Esophagus squamous epithelium (tissue), 5 donors: ENCODE measurements around the gene SNX19. TPM values are rescaled to one million over a fixed set of nuclear protein-coding genes. Genes with fewer than 3 reads are reported as not detected.

Experiments used
- DNase-seq: peaks from one replicate; lab custom pipeline; 2025; lab: John Stamatoyannopoulos, UW
- H3K27ac ChIP-seq, 4 donors: fragments of 200-600 bp; sonication (generic); one replicate each; pipeline ENCODE4 v1.5.1; 2016 to 2019; ENCODE audit warnings: mild to moderate bottlenecking in 1 of 4
- H3K27me3 ChIP-seq, 4 donors: fragments of 200-600 bp; sonication (generic); 1 replicate in 3 of 4; 2 replicates in 1 of 4; pipeline versions ENCODE4 v1.5.1 to v1.6.0; 2017 to 2021; ENCODE audit warnings: antibody characterized with exemption in 1 of 4
- H3K36me3 ChIP-seq, 3 donors: fragments of 200-600 bp; sonication (generic); one replicate each; pipeline ENCODE4 v1.5.1; 2016 to 2019
- H3K4me1 ChIP-seq, 3 donors: fragments of 200-600 bp; sonication (generic); one replicate each; pipeline ENCODE4 v1.5.1; 2017 to 2019
- H3K4me3 ChIP-seq, 4 donors: fragments of 200-600 bp; sonication (generic); 1 replicate in 3 of 4; 2 replicates in 1 of 4; pipeline ENCODE4 v1.5.1; 2016 to 2019; ENCODE audit warnings: mild to moderate bottlenecking in 2 of 4, moderate library complexity in 1 of 4
- H3K9me3 ChIP-seq, 3 donors: fragments of 200-600 bp; sonication (generic); one replicate each; pipeline ENCODE4 v1.5.1; 2016 to 2019
- POLR2A ChIP-seq, 4 donors: fragments of 450-650 bp; IDR thresholded peaks; one replicate each; pipeline ENCODE4 v1.6.1; 2017; ENCODE audit warnings: antibody characterized with exemption in 4 of 4, mild to moderate bottlenecking in 4 of 4, moderate library complexity in 3 of 4
- WGBS, 2 donors: methylation state at CpG; one replicate each; pipeline ENCODE4 v1.1.5; 2018; 5-methylcytosine and 5-hydroxymethylcytosine counted together
- intact Hi-C: fragments of 100-400 bp; cut with DNase I; formaldehyde crosslinking; loops from one replicate; pipeline ENCODE4 v1.15.0; 2022
- total RNA-seq, 4 donors: library from RNA; depleted of rRNA; stranded (reverse); fragments of >200 nt; gene quantifications; one replicate each; pipeline ENCODE4 v1.1.0, GENCODE V29; 2016
- TF ChIP-seq, protein P1 (sequence below), 6 experiments: fragments of 450-650 bp in 4 of 6; fragments of 200-600 bp in 2 of 6; sonication (generic) in 2 of 6; IDR thresholded peaks; one replicate each; pipeline ENCODE4 v1.5.1; 2016 to 2019; ENCODE audit warnings: antibody characterized with exemption in 6 of 6, mild to moderate bottlenecking in 4 of 6, moderate library complexity in 4 of 6
- donor health status: DM: yes; HTN: yes; CAD: no.

Gene SNX19, protein sequence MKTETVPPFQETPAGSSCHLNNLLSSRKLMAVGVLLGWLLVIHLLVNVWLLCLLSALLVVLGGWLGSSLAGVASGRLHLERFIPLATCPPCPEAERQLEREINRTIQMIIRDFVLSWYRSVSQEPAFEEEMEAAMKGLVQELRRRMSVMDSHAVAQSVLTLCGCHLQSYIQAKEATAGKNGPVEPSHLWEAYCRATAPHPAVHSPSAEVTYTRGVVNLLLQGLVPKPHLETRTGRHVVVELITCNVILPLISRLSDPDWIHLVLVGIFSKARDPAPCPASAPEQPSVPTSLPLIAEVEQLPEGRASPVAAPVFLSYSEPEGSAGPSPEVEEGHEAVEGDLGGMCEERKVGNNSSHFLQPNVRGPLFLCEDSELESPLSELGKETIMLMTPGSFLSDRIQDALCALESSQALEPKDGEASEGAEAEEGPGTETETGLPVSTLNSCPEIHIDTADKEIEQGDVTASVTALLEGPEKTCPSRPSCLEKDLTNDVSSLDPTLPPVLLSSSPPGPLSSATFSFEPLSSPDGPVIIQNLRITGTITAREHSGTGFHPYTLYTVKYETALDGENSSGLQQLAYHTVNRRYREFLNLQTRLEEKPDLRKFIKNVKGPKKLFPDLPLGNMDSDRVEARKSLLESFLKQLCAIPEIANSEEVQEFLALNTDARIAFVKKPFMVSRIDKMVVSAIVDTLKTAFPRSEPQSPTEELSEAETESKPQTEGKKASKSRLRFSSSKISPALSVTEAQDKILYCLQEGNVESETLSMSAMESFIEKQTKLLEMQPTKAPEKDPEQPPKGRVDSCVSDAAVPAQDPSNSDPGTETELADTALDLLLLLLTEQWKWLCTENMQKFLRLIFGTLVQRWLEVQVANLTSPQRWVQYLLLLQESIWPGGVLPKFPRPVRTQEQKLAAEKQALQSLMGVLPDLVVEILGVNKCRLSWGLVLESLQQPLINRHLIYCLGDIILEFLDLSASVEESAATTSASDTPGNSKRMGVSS
- total RNA-seq, result 10 to 100 TPM; 38.0 to 75.0 (median 52.1) TPM

DNA sequence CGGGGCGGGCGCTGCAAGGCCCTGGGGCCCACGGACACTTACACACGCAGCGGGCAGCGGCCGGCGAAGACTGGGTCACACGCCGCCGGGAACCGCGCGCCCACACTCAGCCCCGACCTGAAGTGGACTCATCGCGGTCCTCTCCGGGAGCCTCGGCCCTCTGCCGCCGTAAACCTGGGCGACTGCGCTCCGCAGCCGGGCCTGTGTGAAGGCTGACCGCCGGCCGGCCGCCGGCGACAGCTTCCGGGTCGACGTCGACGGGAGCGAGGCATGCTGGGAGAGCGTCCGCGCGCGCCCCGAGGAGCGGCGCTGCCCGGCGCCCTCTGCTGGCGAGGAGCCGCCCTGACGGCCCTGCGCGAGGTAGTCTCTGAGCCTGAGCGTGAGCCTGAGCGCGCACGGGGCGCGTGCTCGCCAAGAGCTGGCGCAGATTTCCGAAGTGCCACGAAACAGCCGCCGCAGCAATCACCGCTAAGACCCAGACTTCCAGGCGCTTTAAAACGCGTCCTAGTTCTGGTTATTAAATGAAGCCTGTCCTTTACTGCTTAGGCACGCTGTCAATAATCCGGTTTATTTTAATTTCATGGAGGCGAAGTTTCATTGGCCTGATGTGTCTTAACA is at the start of gene SNX19:
SNX19 (minus strand) TSS at position 242 of the 618 bp plus-strand sequence. CDS start 540 bp downstream, outside the sequence.
- peak within 1 kb of the TSS; percentile 88 to 93 (median 91) for H3K27ac ChIP-seq
- H3K4me1 ChIP-seq, result peaks cover 8 to 43% (median 14%) of the 10 kb centered on the region in 3 donors
- peaks cover 0 to 39% (median 10%) of the 10 kb centered on the region in 3 donors for H3K36me3 ChIP-seq
- intact Hi-C loops, result no loop called here
- TF ChIP-seq, protein P1, sequence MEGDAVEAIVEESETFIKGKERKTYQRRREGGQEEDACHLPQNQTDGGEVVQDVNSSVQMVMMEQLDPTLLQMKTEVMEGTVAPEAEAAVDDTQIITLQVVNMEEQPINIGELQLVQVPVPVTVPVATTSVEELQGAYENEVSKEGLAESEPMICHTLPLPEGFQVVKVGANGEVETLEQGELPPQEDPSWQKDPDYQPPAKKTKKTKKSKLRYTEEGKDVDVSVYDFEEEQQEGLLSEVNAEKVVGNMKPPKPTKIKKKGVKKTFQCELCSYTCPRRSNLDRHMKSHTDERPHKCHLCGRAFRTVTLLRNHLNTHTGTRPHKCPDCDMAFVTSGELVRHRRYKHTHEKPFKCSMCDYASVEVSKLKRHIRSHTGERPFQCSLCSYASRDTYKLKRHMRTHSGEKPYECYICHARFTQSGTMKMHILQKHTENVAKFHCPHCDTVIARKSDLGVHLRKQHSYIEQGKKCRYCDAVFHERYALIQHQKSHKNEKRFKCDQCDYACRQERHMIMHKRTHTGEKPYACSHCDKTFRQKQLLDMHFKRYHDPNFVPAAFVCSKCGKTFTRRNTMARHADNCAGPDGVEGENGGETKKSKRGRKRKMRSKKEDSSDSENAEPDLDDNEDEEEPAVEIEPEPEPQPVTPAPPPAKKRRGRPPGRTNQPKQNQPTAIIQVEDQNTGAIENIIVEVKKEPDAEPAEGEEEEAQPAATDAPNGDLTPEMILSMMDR (IDR thresholded peaks at IDR 0.05), result peak; percentile 92 to 100 (median 98)
- peak in 3 of 4 donors; percentile 80 to 94 (median 92) for TF ChIP-seq POLR2A (IDR thresholded peaks at IDR 0.05)
- peaks cover 0 to 5% (median 0%) of the 10 kb centered on the region in 4 donors for H3K27me3 ChIP-seq
- 0 to 8% methylated on average over 4 to 12 of the region's 72 CpGs for WGBS, 2 donors
- DNase-seq, result peak; percentile 38
- H3K9me3 ChIP-seq, result no peaks in the 10 kb centered on the region
- H3K4me3 ChIP-seq, result peak within 1 kb of the TSS; percentile 79 to 95 (median 90)

DNA sequence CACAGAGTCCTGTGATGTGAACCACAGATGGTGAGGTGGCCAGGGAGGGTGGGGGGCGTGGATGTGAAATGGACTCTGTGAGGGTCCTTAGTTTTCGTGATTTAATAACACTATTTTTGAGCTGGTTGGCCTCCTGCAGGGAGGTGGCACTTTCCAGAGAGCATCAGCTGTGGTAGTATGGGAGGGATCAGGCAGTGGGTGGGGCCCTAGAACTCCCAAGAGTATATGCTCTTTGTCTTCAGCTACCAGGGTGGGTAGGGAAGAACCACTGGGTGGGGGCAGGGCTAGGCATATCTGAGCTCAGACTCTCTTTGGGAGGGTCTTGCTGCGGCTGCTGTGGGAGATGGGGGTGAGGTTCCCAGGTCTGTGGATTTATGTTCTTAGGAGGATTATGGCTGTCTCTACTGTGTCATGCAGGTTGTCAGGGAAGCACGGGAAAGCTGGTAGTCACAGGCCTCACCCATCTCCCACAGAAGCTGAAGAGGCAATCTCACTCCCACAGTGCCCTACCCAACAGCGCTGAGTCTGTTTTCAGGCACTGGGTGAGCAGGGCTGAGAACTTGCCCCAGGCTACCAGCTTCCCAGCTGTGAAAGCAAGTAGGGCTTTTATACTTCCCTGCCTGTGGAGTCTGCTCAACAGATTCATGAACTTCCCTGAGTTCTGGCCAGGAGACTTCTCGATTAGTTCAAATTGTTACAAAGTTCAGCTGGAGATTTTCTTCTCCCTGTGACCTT is 47.9 kb upstream of the SNX19 start:
- no peak for TF ChIP-seq POLR2A (IDR thresholded peaks at IDR 0.05)
- TF ChIP-seq, protein P1 (IDR thresholded peaks at IDR 0.05), result no peak
- H3K9me3 ChIP-seq, result peaks cover 0 to 4% (median 0%) of the 10 kb centered on the region in 3 donors
- H3K27ac ChIP-seq, result peak overlapping the region in 1 of 4 donors; percentile 5
- no peak overlapping the region for H3K4me3 ChIP-seq
- no peaks in the 10 kb centered on the region for H3K27me3 ChIP-seq
- DNase-seq, result no peak
- 49 to 82% methylated on average over 3 to 6 of the region's 6 CpGs for whole genome bisulfite sequencing, 2 donors
- intact Hi-C loops, result no loop called here
- no peaks in the 10 kb centered on the region for H3K36me3 ChIP-seq
- no peaks in the 10 kb centered on the region for H3K4me1 ChIP-seq

DNA sequence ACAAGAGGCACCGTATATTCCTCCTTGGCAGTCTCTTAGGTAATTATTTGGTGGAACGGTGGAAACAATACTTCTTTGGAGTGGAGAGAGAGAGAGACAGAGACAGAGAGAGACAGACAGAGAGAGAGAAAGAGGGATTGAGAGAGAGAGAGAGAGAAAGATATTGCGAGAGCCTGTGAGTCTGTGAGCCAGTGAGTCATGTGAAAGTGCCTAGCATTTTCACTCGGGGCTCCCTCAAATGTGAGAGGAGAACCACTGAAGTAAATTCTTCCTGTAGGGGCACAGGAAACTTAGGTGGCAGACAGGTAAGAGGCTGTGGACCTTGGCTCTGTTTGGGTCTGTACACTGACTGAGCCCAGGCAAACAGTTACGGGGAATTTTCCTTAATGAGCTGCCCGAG is 31.6 kb upstream of the SNX19 start:
- Histone ChIP-seq H3K9me3 (no peaks in the 10 kb centered on the region), H3K27me3 (no peaks in the 10 kb centered on the region), H3K27ac (peak overlapping the region in 3 of 4 donors; percentile 42 to 52 (median 45)), H3K4me3 (peak overlapping the region in 1 of 4 donors; percentile 27), H3K36me3 (no peaks in the 10 kb centered on the region), H3K4me1 (peaks cover 0 to 28% (median 9%) of the 10 kb centered on the region in 3 donors)
- TF ChIP-seq POLR2A (IDR thresholded peaks at IDR 0.05), result no peak
- TF ChIP-seq, protein P1 (IDR thresholded peaks at IDR 0.05), result no peak
- DNase-seq, result no peak
- WGBS, 2 donors, result 46 to 53% methylated on average over 6 of the region's 6 CpGs
- intact Hi-C loops, result no loop called here

DNA sequence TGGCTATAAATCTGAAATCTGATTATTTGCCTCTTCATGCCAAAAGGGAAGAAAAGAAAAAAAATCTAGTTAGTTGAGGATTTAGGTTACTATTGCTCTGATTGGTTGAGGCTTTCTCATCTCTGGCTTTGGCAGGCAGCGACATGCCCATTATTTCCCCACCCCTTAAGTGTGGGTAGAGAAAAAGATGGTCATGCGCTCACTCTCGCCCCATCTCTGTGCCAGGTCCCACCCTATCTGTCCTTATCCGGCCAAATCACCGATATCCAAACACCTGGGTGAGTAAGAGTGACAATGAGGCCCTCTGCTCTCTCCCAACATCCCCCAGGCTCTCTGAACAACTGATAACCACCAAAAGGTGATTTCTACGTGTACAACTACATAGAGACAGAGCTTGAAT is 31.2 kb upstream of the SNX19 start:
- Histone ChIP-seq H3K9me3 (no peaks in the 10 kb centered on the region), H3K27ac (peak overlapping the region in 3 of 4 donors; percentile 42 to 52 (median 45)), H3K4me3 (peak overlapping the region in 1 of 4 donors; percentile 27), H3K27me3 (no peaks in the 10 kb centered on the region), H3K4me1 (peaks cover 0 to 28% (median 9%) of the 10 kb centered on the region in 3 donors), H3K36me3 (no peaks in the 10 kb centered on the region)
- TF ChIP-seq, protein P1 (IDR thresholded peaks at IDR 0.05), result no peak
- TF ChIP-seq POLR2A (IDR thresholded peaks at IDR 0.05), result no peak
- WGBS, 2 donors, result 37 to 53% methylated on average over 6 of the region's 6 CpGs
- DNase-seq, result no peak
- intact Hi-C loops, result no loop called here
